HepG2 (cell line): ENCODE data around the gene PFDN2. TPM values are rescaled to one million over a fixed set of nuclear protein-coding genes. Genes with fewer than 3 reads are reported as not detected.

Source experiments
- ATF7 ChIP-seq, 2 experiments: fragments of 450-650 bp in 1 of 2; sonication (generic) in 1 of 2; formaldehyde crosslinking in 1 of 2; IDR thresholded peaks; 2 replicates each; pipeline versions ENCODE4 v1.4.0 to v1.6.1; 2016 to 2020; ENCODE audit warnings: antibody characterized with exemption in 1 of 2, mild to moderate bottlenecking in 1 of 2, missing genetic modification reagents in 1 of 2
- CBFB ChIP-seq: sonication (generic); formaldehyde crosslinking; IDR thresholded peaks from 2 replicates; pipeline ENCODE4 v1.4.0; 2020; ENCODE audit warnings: missing genetic modification reagents
- CENPX ChIP-seq: sonication (generic); formaldehyde crosslinking; IDR thresholded peaks from 2 replicates; pipeline ENCODE4 v1.9.0; 2021; ENCODE audit warnings: mild to moderate bottlenecking, missing genetic modification reagents, moderate library complexity
- ELF1 ChIP-seq: sonication (generic); formaldehyde crosslinking; IDR thresholded peaks from 2 replicates; pipeline ENCODE4 v1.4.0; 2020; ENCODE audit warnings: missing genetic modification reagents
- NFE2L1 ChIP-seq: sonication (generic); formaldehyde crosslinking; IDR thresholded peaks from 2 replicates; pipeline ENCODE4 v1.4.0; 2020; ENCODE audit warnings: missing genetic modification reagents, mild to moderate bottlenecking, borderline replicate concordance
- RARA ChIP-seq: IDR thresholded peaks from 2 replicates; pipeline ENCODE4 v1.6.1; 2016; ENCODE audit warnings: missing genetic modification reagents, missing compliant biosample characterization
- SMC3 ChIP-seq: IDR thresholded peaks from 2 replicates; pipeline ENCODE4 v1.6.1; 2011; ENCODE audit warnings: low read length, improper control_type of control experiment
- SNAI1 ChIP-seq: sonication (generic); formaldehyde crosslinking; IDR thresholded peaks from 2 replicates; pipeline ENCODE4 v1.5.0; 2020; ENCODE audit warnings: mild to moderate bottlenecking, missing genetic modification reagents, borderline replicate concordance
- SRF ChIP-seq: IDR thresholded peaks from 2 replicates; pipeline ENCODE4 v1.6.1; 2011; ENCODE audit warnings: mild to moderate bottlenecking, low read depth, low read length, moderate library complexity
- THYN1 ChIP-seq: sonication (generic); formaldehyde crosslinking; IDR thresholded peaks from 2 replicates; pipeline ENCODE4 v1.8.1; 2023; ENCODE audit warnings: low read depth, mild to moderate bottlenecking, moderate library complexity, missing genetic modification reagents, borderline replicate concordance
- WIZ ChIP-seq: sonication (generic); formaldehyde crosslinking; IDR thresholded peaks from 2 replicates; pipeline ENCODE4 v1.5.1; 2020; ENCODE audit warnings: mild to moderate bottlenecking, missing genetic modification reagents
- ZFP36 ChIP-seq: fragments of 150-350 bp; IDR thresholded peaks from 2 replicates; pipeline ENCODE4 v1.6.1; 2018; ENCODE audit warnings: borderline replicate concordance, low read length, low read depth; ENCODE audit not compliant: partially characterized antibody
- ZNF260 ChIP-seq: sonication (generic); formaldehyde crosslinking; IDR thresholded peaks from 2 replicates; pipeline ENCODE4 v1.4.0; 2020; ENCODE audit warnings: missing genetic modification reagents, low read depth, mild to moderate bottlenecking, borderline replicate concordance
- ZNF350 ChIP-seq: sonication (generic); formaldehyde crosslinking; IDR thresholded peaks from 2 replicates; pipeline ENCODE4 v1.4.0; 2020; ENCODE audit warnings: mild to moderate bottlenecking, low read depth, missing genetic modification reagents, borderline replicate concordance
- ZNF501 ChIP-seq: sonication (generic); formaldehyde crosslinking; IDR thresholded peaks from 2 replicates; pipeline ENCODE4 v1.5.1; 2020; ENCODE audit warnings: mild to moderate bottlenecking, moderate library complexity, missing genetic modification reagents
- ZNF7 ChIP-seq: IDR thresholded peaks from 2 replicates; pipeline ENCODE4 v1.6.1; 2016; ENCODE audit warnings: missing biosample characterization, missing genetic modification reagents
- polyA plus RNA-seq, 8 experiments: library from polyadenylated mRNA; depleted of rRNA in 3 of 8; stranded (reverse) in 7 of 8; unstranded in 1 of 8; fragments of >200 nt; fragmentation: Illumina TruSeq in 4 of 8; extraction: Trizol in 4 of 8; gene quantifications; 2 replicates each; pipeline versions ENCODE4 v1.2.1 to v1.2.3, GENCODE V29; 2011 to 2016; ENCODE audit warnings: low read depth in 4 of 8, missing spikeins in 1 of 8, mixed read lengths in 1 of 8; ENCODE audit not compliant: insufficient read depth in 1 of 8
- total RNA-seq, 5 experiments: library from RNA; depleted of rRNA; stranded (reverse); fragments of >200 nt; fragmentation: Illumina TruSeq; extraction: Trizol; gene quantifications; 2 replicates each; pipeline ENCODE4 v1.2.3, GENCODE V29; 2016; ENCODE audit warnings: low read depth in 1 of 5
- TF ChIP-seq, protein P1 (sequence below): sonication (generic); formaldehyde crosslinking; IDR thresholded peaks from 2 replicates; pipeline ENCODE4 v1.5.0; 2020; ENCODE audit warnings: missing genetic modification reagents
- TF ChIP-seq, protein P2 (sequence below): sonication (generic); formaldehyde crosslinking; IDR thresholded peaks from 2 replicates; pipeline ENCODE4 v1.5.1; 2020; ENCODE audit warnings: missing genetic modification reagents, mild to moderate bottlenecking, borderline replicate concordance
- TF ChIP-seq, protein P3 (sequence below): sonication (generic); formaldehyde crosslinking; IDR thresholded peaks from 2 replicates; pipeline ENCODE4 v1.8.1; 2023; ENCODE audit warnings: mild to moderate bottlenecking, inconsistent platforms, moderate library complexity, missing genetic modification reagents, borderline replicate concordance
- TF ChIP-seq, protein P4 (sequence below): sonication (generic); formaldehyde crosslinking; IDR thresholded peaks from 2 replicates; pipeline ENCODE4 v1.8.0; 2022; ENCODE audit warnings: missing genetic modification reagents, low read depth, mild to moderate bottlenecking, borderline replicate concordance
- TF ChIP-seq, protein P5 (sequence below): sonication (generic); formaldehyde crosslinking; IDR thresholded peaks from 2 replicates; pipeline ENCODE4 v1.4.0; 2020; ENCODE audit warnings: missing genetic modification reagents
- TF ChIP-seq, protein P6 (sequence below): sonication (generic); formaldehyde crosslinking; IDR thresholded peaks from 2 replicates; pipeline ENCODE4 v1.4.0; 2020; ENCODE audit warnings: mild to moderate bottlenecking, low read depth, missing genetic modification reagents

PFDN2 gene
- total and polyA plus RNA-seq, 2 of the 13 experiments (the other 11 are each of a cell fraction or from before 2014, with no cell fraction given), result 62.6 to 63.6 TPM

DNA sequence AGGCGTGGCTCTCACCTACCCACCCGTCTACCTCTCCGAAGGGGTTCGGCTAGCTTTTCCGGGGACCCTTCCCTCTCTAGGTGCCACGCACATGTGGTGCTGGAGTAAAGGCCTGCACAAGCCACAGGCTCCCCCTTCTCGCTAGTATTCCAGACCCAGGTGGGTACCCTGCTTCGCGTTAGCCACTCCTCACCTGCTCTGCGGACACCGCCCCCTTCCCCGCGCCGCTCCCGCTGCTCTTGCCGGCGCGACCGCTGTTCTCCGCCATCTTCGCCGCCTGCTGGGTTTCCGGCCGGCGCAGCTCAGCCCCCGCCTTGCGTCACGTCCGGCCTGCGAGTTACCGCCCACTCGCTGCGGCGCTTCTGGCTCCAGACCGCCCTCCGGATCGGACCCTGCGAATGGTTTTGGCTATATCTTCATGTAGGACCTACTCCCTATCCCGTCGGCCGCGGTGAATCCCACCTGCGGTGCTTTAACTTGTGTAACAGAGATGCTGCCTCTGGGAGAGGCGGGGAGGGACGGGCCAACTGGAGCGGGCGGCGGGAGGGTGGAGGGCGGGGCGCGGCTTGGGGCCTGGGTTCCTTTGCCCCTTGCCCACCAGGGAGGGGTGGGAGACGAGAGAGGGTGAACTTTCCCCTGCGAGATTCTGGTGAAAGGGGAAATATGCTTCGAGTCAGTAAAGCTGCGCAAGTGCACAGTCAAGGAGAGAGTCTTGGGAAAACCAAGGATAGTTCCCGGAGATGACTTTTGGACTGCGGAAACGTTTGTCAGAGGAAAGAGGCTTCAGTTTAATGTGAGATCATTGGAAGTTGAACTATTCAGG, at the start of gene PFDN2, which contains the start of gene NIT1 (continued):
- no peak for TF ChIP-seq ZNF260
- TF ChIP-seq ELF1, result peak; percentile 70
- TF ChIP-seq, protein P1, sequence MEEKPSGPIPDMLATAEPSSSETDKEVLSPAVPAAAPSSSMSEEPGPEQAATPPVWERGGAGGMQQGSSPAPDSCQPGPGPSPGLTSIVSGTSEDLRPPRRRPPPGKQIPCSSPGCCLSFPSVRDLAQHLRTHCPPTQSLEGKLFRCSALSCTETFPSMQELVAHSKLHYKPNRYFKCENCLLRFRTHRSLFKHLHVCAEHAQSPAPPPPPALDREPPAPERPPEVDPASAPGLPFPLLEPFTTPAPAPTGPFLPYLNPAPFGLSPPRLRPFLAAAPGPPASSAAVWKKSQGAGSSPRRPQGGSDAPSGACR, result 0 out of 2 replicates have a peak, but pooled peaks have one; percentile 12
- peak; percentile 78; the same call in 1 of the 2 replicates for TF ChIP-seq ZNF501
- TF ChIP-seq, protein P2, sequence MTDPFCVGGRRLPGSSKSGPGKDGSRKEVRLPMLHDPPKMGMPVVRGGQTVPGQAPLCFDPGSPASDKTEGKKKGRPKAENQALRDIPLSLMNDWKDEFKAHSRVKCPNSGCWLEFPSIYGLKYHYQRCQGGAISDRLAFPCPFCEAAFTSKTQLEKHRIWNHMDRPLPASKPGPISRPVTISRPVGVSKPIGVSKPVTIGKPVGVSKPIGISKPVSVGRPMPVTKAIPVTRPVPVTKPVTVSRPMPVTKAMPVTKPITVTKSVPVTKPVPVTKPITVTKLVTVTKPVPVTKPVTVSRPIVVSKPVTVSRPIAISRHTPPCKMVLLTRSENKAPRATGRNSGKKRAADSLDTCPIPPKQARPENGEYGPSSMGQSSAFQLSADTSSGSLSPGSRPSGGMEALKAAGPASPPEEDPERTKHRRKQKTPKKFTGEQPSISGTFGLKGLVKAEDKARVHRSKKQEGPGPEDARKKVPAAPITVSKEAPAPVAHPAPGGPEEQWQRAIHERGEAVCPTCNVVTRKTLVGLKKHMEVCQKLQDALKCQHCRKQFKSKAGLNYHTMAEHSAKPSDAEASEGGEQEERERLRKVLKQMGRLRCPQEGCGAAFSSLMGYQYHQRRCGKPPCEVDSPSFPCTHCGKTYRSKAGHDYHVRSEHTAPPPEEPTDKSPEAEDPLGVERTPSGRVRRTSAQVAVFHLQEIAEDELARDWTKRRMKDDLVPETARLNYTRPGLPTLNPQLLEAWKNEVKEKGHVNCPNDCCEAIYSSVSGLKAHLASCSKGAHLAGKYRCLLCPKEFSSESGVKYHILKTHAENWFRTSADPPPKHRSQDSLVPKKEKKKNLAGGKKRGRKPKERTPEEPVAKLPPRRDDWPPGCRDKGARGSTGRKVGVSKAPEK (CRISPR knock-in tag), result no peak
- no peak for TF ChIP-seq ZNF7 (CRISPR knock-in tag)
- TF ChIP-seq, protein P3, sequence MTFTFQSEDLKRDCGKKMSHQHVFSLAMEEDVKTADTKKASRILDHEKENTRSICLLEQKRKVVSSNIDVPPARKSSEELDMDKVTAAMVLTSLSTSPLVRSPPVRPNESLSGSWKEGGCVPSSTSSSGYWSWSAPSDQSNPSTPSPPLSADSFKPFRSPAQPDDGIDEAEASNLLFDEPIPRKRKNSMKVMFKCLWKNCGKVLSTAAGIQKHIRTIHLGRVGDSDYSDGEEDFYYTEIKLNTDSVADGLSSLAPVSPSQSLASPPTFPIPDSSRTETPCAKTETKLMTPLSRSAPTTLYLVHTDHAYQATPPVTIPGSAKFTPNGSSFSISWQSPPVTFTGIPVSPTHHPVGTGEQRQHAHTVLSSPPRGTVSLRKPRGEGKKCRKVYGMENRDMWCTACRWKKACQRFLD (CRISPR knock-in tag), result 0 out of 2 replicates have a peak, but pooled peaks have one; percentile 45
- no peak for TF ChIP-seq WIZ (CRISPR knock-in tag)
- TF ChIP-seq SMC3, result no peak
- no peak for TF ChIP-seq SRF
- no peak for TF ChIP-seq RARA (CRISPR knock-in tag)
- TF ChIP-seq, protein P4, sequence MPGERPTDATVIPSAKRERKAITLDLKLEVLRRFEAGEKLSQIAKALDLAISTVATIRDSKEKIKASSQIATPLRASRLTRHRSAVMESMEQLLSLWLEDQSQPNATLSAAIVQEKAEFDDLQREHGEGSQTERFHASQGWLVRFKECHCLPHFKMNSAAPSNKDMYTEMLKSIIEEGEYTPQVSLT (CRISPR knock-in tag), result no peak
- TF ChIP-seq ZNF350 (CRISPR knock-in tag), result no peak; the same call in 1 of the 2 replicates
- TF ChIP-seq, protein P5, sequence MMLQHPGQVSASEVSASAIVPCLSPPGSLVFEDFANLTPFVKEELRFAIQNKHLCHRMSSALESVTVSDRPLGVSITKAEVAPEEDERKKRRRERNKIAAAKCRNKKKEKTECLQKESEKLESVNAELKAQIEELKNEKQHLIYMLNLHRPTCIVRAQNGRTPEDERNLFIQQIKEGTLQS, result no peak
- TF ChIP-seq NFE2L1 (CRISPR knock-in tag), result no peak
- no peak for TF ChIP-seq ZFP36
- no peak for TF ChIP-seq ATF7 (IDR thresholded peaks at IDR 0.05)
- TF ChIP-seq ATF7 (CRISPR knock-in tag; IDR thresholded peaks at IDR 0.05), result no peak
- TF ChIP-seq SNAI1 (CRISPR knock-in tag), result peak; percentile 70; the same call in 1 of the 2 replicates
- TF ChIP-seq CENPX (CRISPR knock-in tag), result no peak
- TF ChIP-seq, protein P6, sequence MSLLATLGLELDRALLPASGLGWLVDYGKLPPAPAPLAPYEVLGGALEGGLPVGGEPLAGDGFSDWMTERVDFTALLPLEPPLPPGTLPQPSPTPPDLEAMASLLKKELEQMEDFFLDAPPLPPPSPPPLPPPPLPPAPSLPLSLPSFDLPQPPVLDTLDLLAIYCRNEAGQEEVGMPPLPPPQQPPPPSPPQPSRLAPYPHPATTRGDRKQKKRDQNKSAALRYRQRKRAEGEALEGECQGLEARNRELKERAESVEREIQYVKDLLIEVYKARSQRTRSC, result no peak
- no peak for TF ChIP-seq THYN1 (CRISPR knock-in tag)
- peak; percentile 81 for TF ChIP-seq CBFB
